AG10803 (cell line): ENCODE measurements around the gene SNX13.

Experiments used
- DNase-seq: peaks from one replicate; pipeline ENCODE4 v3.0.0; 2010; ENCODE audit warnings: low read depth
- H3K4me3 ChIP-seq: 2 replicates; pipeline ENCODE4 v1.5.1; 2011; ENCODE audit warnings: mild to moderate bottlenecking, low read length, control low read depth
- CTCF ChIP-seq: conservative IDR thresholded peaks from 2 replicates; pipeline ENCODE4 v1.5.1; 2011; ENCODE audit warnings: mild to moderate bottlenecking, low read length, control low read depth, inconsistent platforms

SNX13 gene

GRCh38 chr7:17849504-17849903 is 90.8 kb downstream of the SNX13 start:
- no peak for TF ChIP-seq CTCF
- H3K4me3 ChIP-seq = no peak overlapping the region
- peak; percentile 52 for DNase-seq

- no peak for DNase-seq
- TF ChIP-seq CTCF = no peak
- no peak overlapping the region for H3K4me3 ChIP-seq
These were observed 91.8 kb downstream of the SNX13 start for GRCh38 chr7:17848516-17848915.

- no peak overlapping the region for H3K4me3 ChIP-seq
- DNase-seq = no peak
- no peak for TF ChIP-seq CTCF
These were observed 93.4 kb downstream of the SNX13 start for GRCh38 chr7:17846935-17847334.

GRCh38 chr7:17845197-17845547 is 95.1 kb downstream of the SNX13 start:
- H3K4me3 ChIP-seq = no peak overlapping the region
- TF ChIP-seq CTCF = no peak
- no peak for DNase-seq

- H3K4me3 ChIP-seq = no peak overlapping the region
- TF ChIP-seq CTCF = no peak
- DNase-seq = peak; percentile 3
These were observed 95.6 kb downstream of the SNX13 start for GRCh38 chr7:17844514-17845196.

- TF ChIP-seq CTCF = no peak
These were observed 96.3 kb downstream of the SNX13 start for GRCh38 chr7:17844022-17844421.

GRCh38 chr7:17843041-17843440 is 97.3 kb downstream of the SNX13 start:
- DNase-seq = no peak
- no peak overlapping the region for H3K4me3 ChIP-seq
- TF ChIP-seq CTCF = no peak

More at GRCh38 chr7:17844022-17844421, 96.3 kb downstream of the SNX13 start:
- H3K4me3 ChIP-seq = no peak overlapping the region
- DNase-seq = no peak
